K562 treated with DMSO at 1 percent for 4 hours (cell line): ENCODE results near the gene HSF4. TPM values are rescaled to one million over a fixed set of nuclear protein-coding genes. Genes with fewer than 3 reads are reported as not detected.

Experiments
- total RNA-seq: library from RNA; unstranded; fragments of 300-600 nt; gene quantifications from 2 replicates; pipeline ENCODE4 v1.2.3, GENCODE V29; 2022; ENCODE audit not compliant: insufficient read depth

Gene HSF4, protein sequence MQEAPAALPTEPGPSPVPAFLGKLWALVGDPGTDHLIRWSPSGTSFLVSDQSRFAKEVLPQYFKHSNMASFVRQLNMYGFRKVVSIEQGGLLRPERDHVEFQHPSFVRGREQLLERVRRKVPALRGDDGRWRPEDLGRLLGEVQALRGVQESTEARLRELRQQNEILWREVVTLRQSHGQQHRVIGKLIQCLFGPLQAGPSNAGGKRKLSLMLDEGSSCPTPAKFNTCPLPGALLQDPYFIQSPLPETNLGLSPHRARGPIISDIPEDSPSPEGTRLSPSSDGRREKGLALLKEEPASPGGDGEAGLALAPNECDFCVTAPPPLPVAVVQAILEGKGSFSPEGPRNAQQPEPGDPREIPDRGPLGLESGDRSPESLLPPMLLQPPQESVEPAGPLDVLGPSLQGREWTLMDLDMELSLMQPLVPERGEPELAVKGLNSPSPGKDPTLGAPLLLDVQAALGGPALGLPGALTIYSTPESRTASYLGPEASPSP
- total RNA-seq: 14.8 and 26.3 TPM in 2 replicates

DNA sequence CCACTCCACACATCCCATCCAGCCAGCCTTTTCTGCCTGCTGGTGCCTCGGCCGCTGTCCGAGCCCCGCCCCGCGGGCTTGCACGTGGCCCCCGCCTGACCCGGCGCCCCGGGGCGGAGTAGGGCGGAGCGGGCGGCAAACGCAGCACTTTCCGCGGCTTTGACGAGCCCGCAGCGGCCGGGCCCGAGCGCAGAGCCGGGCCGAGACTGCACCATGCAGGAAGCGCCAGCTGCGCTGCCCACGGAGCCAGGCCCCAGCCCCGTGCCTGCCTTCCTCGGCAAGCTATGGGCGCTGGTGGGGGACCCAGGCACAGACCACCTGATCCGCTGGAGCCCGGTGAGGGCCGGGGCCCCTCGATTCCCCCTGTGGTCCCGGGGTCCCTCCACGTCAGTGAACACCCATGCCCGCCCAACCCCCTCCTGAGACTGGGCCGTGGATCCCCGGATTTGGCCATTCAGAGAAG is at the start of gene HSF4:
Gene HSF4 (plus strand): TSS at position 147 of the 463 bp plus-strand sequence. CDS start 67 bp downstream, at position 214.

DNA sequence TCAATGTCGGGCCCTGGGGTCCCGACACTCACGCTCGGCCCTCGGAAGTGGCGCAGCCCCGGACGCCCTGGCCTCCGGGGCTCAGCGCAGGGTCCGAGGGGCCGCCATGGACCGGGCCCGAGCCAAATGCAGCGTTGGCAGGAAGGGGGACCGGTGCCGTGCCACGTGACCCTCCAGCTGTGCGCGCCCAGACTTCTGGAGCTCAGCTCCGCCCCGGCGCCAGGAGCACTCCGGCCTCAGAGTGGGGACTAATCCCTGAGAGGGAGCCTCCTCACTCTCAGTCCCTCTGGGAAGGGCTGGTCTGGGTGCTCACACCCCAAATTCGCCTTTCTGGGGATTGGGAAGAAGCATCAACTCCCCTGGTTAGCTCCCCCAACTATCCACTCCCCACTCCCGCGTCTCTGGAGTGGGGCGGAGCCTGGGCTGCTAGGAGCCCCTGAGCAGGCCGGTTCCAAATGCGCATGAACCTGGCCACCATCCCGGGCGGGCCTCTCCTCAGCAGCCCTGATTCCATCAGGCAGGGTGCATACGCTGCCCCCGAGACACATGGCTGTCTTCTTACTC is 13.6 kb upstream of the HSF4 start, which contains the start of gene B3GNT9:
Gene B3GNT9 (minus strand): TSS at position 166 of the 564 bp plus-strand sequence. CDS start 513 bp downstream, outside the sequence.

DNA sequence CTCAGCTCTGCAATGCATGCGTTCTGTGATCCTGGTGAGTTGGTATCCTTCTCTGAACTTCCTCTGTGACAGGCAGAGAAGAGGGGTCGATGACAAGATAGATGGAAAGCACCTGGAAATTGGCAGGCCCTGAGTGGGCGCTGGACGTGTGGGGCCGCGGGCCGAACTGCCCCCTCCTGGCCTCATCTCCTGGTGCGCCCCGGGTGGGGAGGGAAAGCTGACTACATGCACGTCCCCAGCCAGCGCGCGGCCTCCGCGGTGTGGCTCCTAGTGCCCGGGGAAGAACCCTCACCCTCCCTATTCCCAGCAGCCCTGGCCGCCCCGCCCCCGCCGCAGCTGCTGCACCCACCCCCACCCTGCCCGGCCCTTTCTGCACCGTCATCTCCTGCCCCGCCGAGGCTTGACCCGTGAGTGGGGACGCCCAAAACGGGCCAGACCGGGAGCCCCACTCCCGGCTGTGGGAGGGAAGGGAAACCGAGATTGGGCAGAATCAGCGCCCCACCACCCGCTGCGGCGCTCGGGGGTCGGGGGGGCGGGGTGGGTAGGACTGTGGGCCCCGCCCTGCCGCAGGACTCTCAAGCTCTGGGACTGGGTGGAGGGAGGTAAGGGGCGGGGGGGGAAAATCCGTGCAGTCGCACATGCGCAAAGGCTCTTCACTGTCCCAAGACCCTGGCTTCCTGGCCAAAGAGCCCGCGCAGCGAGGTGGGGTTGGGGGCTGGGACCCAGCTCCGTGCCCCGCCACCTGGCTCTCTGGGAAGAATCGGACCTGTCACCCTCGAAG is 5.8 kb downstream of the HSF4 start, which contains the start of gene NOL3:
Gene NOL3 (plus strand): TSS at position 371 of the 781 bp plus-strand sequence.

DNA sequence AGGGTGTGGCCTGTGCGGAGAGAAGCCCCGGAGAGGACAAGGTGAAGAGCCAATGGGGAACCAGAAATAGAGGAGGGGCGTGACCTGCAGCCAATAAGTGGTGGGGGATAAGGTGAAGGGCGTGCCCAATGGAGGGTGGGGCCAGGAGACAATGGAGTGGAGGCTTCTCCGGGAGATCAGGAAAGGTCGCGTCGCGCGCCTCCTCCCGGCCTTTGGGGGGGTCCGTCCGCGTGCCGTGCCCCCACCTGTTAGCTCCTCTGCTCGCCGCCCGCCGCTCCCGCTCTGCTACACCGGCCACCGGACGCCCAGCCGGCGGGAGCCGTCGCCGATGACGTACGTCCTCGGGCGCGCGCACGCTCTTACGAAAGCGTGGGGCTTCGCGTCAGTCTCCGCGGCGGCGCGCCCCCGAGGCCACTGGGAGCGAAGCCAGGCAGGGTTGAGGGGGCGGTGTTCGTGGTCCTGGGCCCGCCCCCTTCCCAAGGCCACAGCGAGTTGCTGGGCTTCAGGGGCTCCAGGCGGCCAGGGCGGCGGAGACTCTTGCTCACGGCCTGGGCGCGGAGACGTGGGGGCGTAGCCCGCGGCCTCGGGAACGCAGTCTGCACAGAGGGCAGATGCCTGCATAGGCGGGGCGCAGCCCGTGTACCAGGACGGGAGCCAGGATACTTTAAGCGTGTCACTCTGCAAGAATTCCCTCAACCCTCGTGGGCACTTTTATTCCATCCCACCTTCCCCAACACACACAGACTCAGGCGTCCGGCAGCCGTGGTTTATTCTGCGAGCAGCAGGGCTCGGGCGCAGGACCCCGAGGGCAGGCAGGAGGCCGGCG is 19.3 kb downstream of the HSF4 start, which contains the start of gene MATCAP1:
Gene MATCAP1 (minus strand): TSS at position 337 of the 826 bp plus-strand sequence. CDS start 3,353 bp downstream, outside the sequence.

DNA sequence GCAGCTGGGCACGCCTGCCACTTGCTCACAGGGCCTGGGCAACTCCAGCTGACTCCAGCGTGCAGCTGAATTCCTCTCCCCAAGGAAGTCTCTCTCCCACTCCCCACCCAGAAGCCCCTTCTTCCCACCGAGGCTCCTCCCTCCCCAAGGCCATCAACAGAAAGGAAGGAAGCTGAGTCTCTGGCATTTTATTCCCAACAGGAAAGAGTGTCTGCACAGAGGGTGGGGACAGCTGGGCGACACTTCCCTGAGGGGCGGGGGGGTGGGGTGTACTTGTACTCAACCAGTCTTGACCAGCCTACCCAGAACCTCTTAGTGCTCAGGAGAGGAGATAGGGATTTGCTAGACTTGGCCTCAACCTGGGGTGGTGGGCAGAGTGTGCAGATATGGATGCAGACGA is 25.5 kb downstream of the HSF4 start, which contains the start of gene EXOC3L1:
Gene EXOC3L1 (minus strand): TSS at position 96 of the 400 bp plus-strand sequence. CDS start 460 bp downstream, outside the sequence.

DNA sequence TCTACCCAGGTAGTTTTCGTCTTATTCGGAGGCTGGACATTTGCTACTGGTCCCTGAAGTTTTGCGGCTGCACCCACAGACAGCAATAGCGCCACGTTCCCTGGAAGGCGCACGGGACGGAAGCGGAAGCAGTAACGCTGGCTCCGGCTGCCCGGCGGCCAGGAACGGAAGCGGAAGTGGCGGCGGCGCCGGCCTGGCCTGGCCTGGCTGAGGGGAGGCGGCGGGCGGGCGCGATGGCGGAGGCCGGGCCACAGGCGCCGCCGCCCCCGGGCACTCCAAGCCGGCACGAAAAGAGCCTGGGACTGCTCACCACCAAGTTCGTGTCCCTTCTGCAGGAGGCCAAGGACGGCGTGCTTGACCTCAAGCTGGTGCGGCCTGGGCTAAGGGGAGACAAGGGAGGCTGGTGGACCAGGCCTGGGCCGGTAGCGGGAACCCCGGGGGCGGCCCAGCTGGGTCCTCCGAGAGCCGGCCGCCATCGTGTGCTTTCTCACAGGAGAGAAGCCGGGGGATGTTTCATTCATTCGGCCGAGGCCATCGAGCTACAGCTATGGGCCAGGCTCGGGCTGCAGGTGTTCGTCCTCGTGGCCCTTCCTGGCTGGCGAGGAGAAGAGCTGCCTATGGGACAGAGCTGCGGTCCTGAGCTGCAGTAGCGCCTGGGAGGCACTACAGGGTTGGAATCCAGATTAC is 27.6 kb downstream of the HSF4 start, which contains the start of gene E2F4:
Gene E2F4 (plus strand): TSS at position 161 of the 687 bp plus-strand sequence. CDS start 73 bp downstream, at position 234.

DNA sequence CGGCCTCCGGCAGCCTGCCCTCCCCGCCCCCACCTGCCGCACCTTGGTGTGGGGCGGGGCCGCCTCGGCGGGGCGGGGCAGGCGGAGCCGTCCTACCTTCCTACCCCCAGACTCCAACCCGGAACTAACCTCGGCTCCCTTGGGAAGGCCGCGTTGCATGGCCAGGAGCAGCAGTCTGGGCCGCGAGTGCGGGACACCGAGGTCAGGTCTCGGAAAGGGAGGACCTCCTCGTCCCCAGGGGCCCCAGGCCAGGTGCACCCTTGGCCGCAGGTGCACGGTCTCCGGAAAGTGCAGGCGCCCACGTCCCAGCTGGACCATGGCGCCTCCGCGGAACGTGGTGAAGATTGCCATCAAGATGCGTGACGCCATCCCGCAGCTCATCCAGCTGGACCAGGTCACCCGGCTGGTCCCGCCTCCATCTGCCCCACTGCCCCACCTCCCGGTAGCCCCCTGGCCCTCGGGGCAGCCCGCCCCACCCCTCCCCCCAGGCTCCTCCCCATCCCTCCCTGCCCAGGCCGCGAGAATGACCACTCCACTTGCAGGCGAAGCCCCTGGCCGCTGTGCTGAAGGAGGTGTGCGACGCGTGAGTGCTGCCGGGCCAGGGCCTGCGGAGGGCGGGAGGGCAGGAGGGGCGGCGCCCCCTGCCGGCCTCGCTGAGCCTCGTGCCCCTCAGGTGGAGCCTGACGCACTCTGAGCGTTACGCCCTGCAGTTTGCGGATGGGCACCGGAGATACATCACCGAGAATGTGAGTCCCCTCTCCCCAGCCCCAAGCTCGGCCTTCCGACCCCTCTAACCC is 34.7 kb downstream of the HSF4 start, which contains the start of gene ELMO3:
Gene ELMO3 (plus strand): TSS at position 121 of the 797 bp plus-strand sequence. CDS start 196 bp downstream, at position 317.

Other genes starting within 250 kb of the HSF4 start
- gene CDH16, start 245.9 kb upstream of the HSF4 start, total RNA-seq: not detected in 2 replicates
- gene RRAD, start 239.2 kb upstream of the HSF4 start, total RNA-seq: 2.4 and 5.3 TPM in 2 replicates
- 224 and 237 TPM in 2 replicates for gene CIAO2B, start 230.3 kb upstream of the HSF4 start, total RNA-seq
- 22.1 TPM in 2 replicates for gene CES2, start 229.2 kb upstream of the HSF4 start, total RNA-seq
- 0.93 TPM in 1 of 2 replicates, not detected in the other for gene CES3, start 203.5 kb upstream of the HSF4 start, total RNA-seq
- gene CES4A, start 176.2 kb upstream of the HSF4 start, total RNA-seq: not detected in 2 replicates
- gene CBFB, start 135.6 kb upstream of the HSF4 start, total RNA-seq: 34.7 and 44.2 TPM in 2 replicates
- 9.2 and 13.9 TPM in 2 replicates for gene PHAF1, start 54.8 kb upstream of the HSF4 start, total RNA-seq
- 3.7 and 5.6 TPM in 2 replicates for gene B3GNT9, start 13.7 kb upstream of the HSF4 start, total RNA-seq
- 28.0 and 33.7 TPM in 2 replicates for gene TRADD, start 4.8 kb upstream of the HSF4 start, total RNA-seq
- 9.0 and 16.6 TPM in 2 replicates for gene FBXL8, start 4.8 kb upstream of the HSF4 start, total RNA-seq
- 15.7 and 20.6 TPM in 2 replicates for gene NOL3, start 5.8 kb downstream of the HSF4 start, total RNA-seq
- gene MATCAP1, start 19.2 kb downstream of the HSF4 start, total RNA-seq: 16.8 and 24.9 TPM in 2 replicates
- not detected in 2 replicates for gene EXOC3L1, start 25.4 kb downstream of the HSF4 start, total RNA-seq
- gene E2F4, start 27.4 kb downstream of the HSF4 start, total RNA-seq: 82.7 and 87.6 TPM in 2 replicates
- gene ELMO3, start 34.4 kb downstream of the HSF4 start, total RNA-seq: 1.6 and 4.3 TPM in 2 replicates
- 57.9 and 64.8 TPM in 2 replicates for gene TMEM208, start 62.4 kb downstream of the HSF4 start, total RNA-seq
- 45.2 and 50.9 TPM in 2 replicates for gene FHOD1, start 82.7 kb downstream of the HSF4 start, total RNA-seq
- 1.8 and 2.0 TPM in 2 replicates for gene SLC9A5, start 84.2 kb downstream of the HSF4 start, total RNA-seq
- gene PLEKHG4, start 114.8 kb downstream of the HSF4 start, total RNA-seq: 29.4 and 39.8 TPM in 2 replicates
- 0.15 TPM in 1 of 2 replicates, not detected in the other for gene KCTD19, start 162.0 kb downstream of the HSF4 start, total RNA-seq
- 0.30 TPM in 1 of 2 replicates, not detected in the other for gene LRRC36, start 162.1 kb downstream of the HSF4 start, total RNA-seq
- not detected in 2 replicates for gene TPPP3, start 228.8 kb downstream of the HSF4 start, total RNA-seq